Body of pancreas (tissue), 4 donors: ENCODE measurements around the gene PPP2R5C.

ENCODE experiments used
- POLR2A ChIP-seq, 3 donors: fragments of 450-650 bp; IDR thresholded peaks; one replicate each; pipeline ENCODE4 v1.6.1; 2016; ENCODE audit warnings: antibody characterized with exemption in 3 of 3, mild to moderate bottlenecking in 2 of 3
- TF ChIP-seq, protein P1 (sequence below), 7 experiments: fragments of 450-650 bp in 4 of 7; fragments of 200-600 bp in 3 of 7; sonication (generic) in 3 of 7; IDR thresholded peaks; one replicate each; pipeline ENCODE4 v1.5.1; 2016 to 2019; ENCODE audit warnings: antibody characterized with exemption in 7 of 7

DNA sequence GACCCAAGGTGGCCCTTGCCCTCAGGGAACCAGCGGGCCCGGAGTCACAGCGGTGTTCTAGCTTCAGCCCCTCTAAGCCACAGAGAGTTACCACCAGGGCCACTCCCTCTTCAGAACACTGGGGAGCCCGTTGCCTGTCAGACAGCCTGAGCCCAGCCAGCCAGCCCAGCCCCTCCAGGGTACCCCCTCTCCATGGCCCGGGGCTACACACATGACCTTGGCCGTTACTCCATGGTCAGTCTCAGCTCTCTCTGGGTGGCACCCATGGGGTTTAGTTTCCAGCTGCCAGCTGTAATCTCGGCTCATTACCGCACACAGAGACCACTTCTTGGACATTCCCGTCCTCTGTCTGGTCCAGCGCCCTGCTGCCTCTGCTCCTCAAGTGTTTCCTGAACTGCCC lies 35.0 kb downstream of the PPP2R5C start:
- TF ChIP-seq POLR2A (IDR thresholded peaks at IDR 0.05) = no peak
- TF ChIP-seq, protein P1, sequence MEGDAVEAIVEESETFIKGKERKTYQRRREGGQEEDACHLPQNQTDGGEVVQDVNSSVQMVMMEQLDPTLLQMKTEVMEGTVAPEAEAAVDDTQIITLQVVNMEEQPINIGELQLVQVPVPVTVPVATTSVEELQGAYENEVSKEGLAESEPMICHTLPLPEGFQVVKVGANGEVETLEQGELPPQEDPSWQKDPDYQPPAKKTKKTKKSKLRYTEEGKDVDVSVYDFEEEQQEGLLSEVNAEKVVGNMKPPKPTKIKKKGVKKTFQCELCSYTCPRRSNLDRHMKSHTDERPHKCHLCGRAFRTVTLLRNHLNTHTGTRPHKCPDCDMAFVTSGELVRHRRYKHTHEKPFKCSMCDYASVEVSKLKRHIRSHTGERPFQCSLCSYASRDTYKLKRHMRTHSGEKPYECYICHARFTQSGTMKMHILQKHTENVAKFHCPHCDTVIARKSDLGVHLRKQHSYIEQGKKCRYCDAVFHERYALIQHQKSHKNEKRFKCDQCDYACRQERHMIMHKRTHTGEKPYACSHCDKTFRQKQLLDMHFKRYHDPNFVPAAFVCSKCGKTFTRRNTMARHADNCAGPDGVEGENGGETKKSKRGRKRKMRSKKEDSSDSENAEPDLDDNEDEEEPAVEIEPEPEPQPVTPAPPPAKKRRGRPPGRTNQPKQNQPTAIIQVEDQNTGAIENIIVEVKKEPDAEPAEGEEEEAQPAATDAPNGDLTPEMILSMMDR (IDR thresholded peaks at IDR 0.05) = no peak
